ENCODE results near the gene MAST3.
"Not testable (repeated sequence)": the region's sequence is repeated elsewhere in the genome, so short reads cannot be mapped to it uniquely, and the experiment has no call there.

DNA sequence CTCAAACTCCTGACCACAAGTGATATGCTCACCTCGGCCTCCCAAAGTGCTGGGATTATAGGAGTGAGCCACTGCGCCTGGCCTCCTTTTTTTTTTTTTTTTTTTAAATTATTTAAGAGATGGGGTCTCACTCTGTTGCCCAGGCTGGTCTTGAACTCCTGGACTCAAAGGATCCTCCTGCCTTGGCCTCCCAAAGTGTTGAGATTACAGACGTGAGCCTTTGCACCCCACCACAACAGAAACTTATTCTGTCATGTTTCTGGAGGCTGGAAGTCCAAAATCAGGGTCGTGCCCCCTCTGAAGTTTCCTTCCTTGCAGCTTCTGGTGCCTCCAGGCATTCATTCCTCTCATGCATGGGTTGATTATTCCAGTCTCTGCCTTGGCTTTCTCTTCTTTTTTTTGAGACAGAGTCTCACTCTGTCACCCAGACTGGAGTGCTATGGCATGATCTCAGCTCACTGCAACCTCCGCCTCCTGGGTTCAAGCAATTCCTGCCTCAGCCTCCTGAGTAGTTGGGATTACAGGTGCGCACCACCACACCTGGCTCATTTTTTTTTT is 61.6 kb downstream of the MAST3 start:
- TF ChIP-seq POLR2AphosphoS5, CTCF (IDR thresholded peaks at IDR 0.05): not testable (repeated sequence)

Data from prostate gland (tissue), 2 donors.